K562 (cell line): ENCODE results near the gene WNK2. TPM values are rescaled to one million over a fixed set of nuclear protein-coding genes. Genes with fewer than 3 reads are reported as not detected.

ENCODE experiments used
- ATAC-seq: fragments of 200-7000 bp; cut with Tn5 transposase; 3 replicates; pipeline ENCODE4 v1.9.1; 2020; ENCODE audit warnings: moderate library complexity
- BruUV-seq: library from RNA; stranded (reverse); fragments of 400-500 nt; replicated peaks from 2 replicates; lab custom pipeline; 2021; lab: Mats Ljungman, UMichigan
- CTCF ChIA-PET: fragments of 300-600 bp; formaldehyde crosslinking; extraction: SDS; loops from one replicate; lab custom pipeline; 2021; ENCODE audit warnings: low intra/inter-chr PET ratio; lab: Yijun Ruan, JAX
- POLR2A ChIA-PET: fragments of 300-600, 350-650 bp; sonication (Branson Sonifier 250); formaldehyde crosslinking; extraction: SDS; loops from one replicate; lab custom pipeline; 2021; ENCODE audit warnings: antibody characterized with exemption, inconsistent platforms; lab: Yijun Ruan, JAX
- DNase-seq, 4 experiments: peaks; one replicate each; pipeline versions ENCODE4 v3.0.0 to v3.0.0-alpha.2; 2011 to 2018; ENCODE audit warnings: low spot score in 3 of 4, mixed read lengths in 3 of 4; ENCODE audit errors: extremely low read depth in 1 of 4
- FAIRE-seq: peaks from 2 replicates; lab custom pipeline; 2011; peaks lifted over from hg19 to GRCh38; lab: Jason Lieb, UNC
- H2AFZ ChIP-seq: 2 replicates; pipeline ENCODE4 v1.6.0; 2011; ENCODE audit warnings: low read depth, low read length, control low read depth, inconsistent platforms
- H3K27ac ChIP-seq: fragments of 200-600 bp; 3 replicates; pipeline ENCODE4 v1.8.0; 2011; ENCODE audit warnings: low read depth, mild to moderate bottlenecking, control low read depth, inconsistent platforms, low read length, moderate library complexity, mixed read lengths; ENCODE audit errors: extremely low read depth
- H3K27me3 ChIP-seq, 2 experiments: fragments of 300-600 bp in 1 of 2; 2 replicates in 1 of 2; 3 replicates in 1 of 2; pipeline versions ENCODE4 v1.6.0 to v1.8.0; 2011; ENCODE audit warnings: inconsistent platforms in 2 of 2, low read length in 2 of 2, mild to moderate bottlenecking in 1 of 2, mixed read lengths in 1 of 2, moderate library complexity in 1 of 2; ENCODE audit not compliant: control insufficient read depth in 2 of 2, insufficient read depth in 2 of 2
- H3K36me3 ChIP-seq: fragments of 300-600 bp; 3 replicates; pipeline ENCODE4 v1.8.0; 2011; ENCODE audit warnings: mild to moderate bottlenecking, low read length, inconsistent platforms; ENCODE audit not compliant: control insufficient read depth, insufficient read depth
- H3K4me1 ChIP-seq, 2 experiments: fragments of 200-600 bp in 1 of 2; replicated peaks in 1 of 2; 2 replicates in 1 of 2; 3 replicates in 1 of 2; pipeline versions ENCODE4 v1.5.1 to v1.8.0; 2011; ENCODE audit warnings: inconsistent platforms in 2 of 2, low read length in 2 of 2, mild to moderate bottlenecking in 1 of 2, mixed read lengths in 1 of 2, moderate library complexity in 1 of 2; ENCODE audit not compliant: control insufficient read depth in 2 of 2, insufficient read depth in 2 of 2
- H3K4me2 ChIP-seq: 2 replicates; pipeline ENCODE4 v1.6.1; 2011; ENCODE audit warnings: low read length, control low read depth, inconsistent platforms, mixed read lengths; ENCODE audit not compliant: insufficient read depth
- H3K4me3 ChIP-seq: fragments of 200-600 bp; sonication (generic), shearing (Covaris generic); 2 replicates; pipeline ENCODE4 v1.5.1; 2016; ENCODE audit warnings: control low read depth, inconsistent platforms
- H3K79me2 ChIP-seq: fragments of 200-600 bp; 3 replicates; pipeline ENCODE4 v1.8.0; 2011; ENCODE audit warnings: low read length, inconsistent platforms; ENCODE audit not compliant: control insufficient read depth, insufficient read depth
- H3K9ac ChIP-seq, 2 experiments: 2 replicates each; pipeline versions ENCODE4 v1.6.0 to v1.6.1; 2011; ENCODE audit warnings: low read depth in 2 of 2, low read length in 2 of 2, control low read depth in 1 of 2, inconsistent platforms in 1 of 2, mild to moderate bottlenecking in 1 of 2, mixed read lengths in 1 of 2; ENCODE audit not compliant: insufficient read depth in 1 of 2
- H3K9me1 ChIP-seq: one replicate; pipeline ENCODE4 v1.6.0; 2011; ENCODE audit warnings: inconsistent platforms, mild to moderate bottlenecking, low read length, moderate library complexity; ENCODE audit not compliant: control insufficient read depth, insufficient read depth
- H3K9me3 ChIP-seq: replicated peaks from 2 replicates; pipeline ENCODE4 v1.5.1; 2011; ENCODE audit warnings: low read depth, low read length, inconsistent platforms; ENCODE audit not compliant: control insufficient read depth, insufficient read depth
- H4K20me1 ChIP-seq: replicated peaks from 2 replicates; pipeline ENCODE4 v1.6.1; 2011; ENCODE audit warnings: low read length, inconsistent platforms, mixed read lengths; ENCODE audit not compliant: control insufficient read depth, insufficient read depth
- LCOR ChIP-seq: sonication (generic); formaldehyde crosslinking; IDR thresholded peaks from 2 replicates; pipeline ENCODE4 v1.8.0; 2022; ENCODE audit warnings: mild to moderate bottlenecking, missing genetic modification reagents
- ZNF316 ChIP-seq: fragments of 450-650 bp; IDR thresholded peaks from 2 replicates; pipeline ENCODE4 v1.6.1; 2016
- WGBS: fragments of 100-300 bp; shearing (Covaris generic); methylation state at CpG from one replicate; pipeline ENCODE4 v1.1.6; 2016; ENCODE audit warnings: low coverage, mixed read lengths; ENCODE audit not compliant: insufficient coverage; ENCODE audit errors: missing lambda C conversion rate; 5-methylcytosine and 5-hydroxymethylcytosine counted together
- in situ Hi-C: fragments of 300-500 bp; cut with MboI; formaldehyde crosslinking; loops from 4 replicates; pipeline ENCODE4 v1.15.0; 2018; ENCODE audit warnings: inconsistent platforms, mixed read lengths
- intact Hi-C: fragments of 100-400 bp; cut with micrococcal nuclease; formaldehyde crosslinking; loops from 2 replicates; pipeline ENCODE4 v1.14.2; 2022
- polyA plus RNA-seq, 8 experiments: library from polyadenylated mRNA; depleted of rRNA in 4 of 8; stranded (reverse) in 5 of 8; unstranded in 3 of 8; fragments of >200 nt; fragmentation: Nextera tagmentation in 2 of 8; fragmentation: Illumina TruSeq in 1 of 8; extraction: Ambion mirVana in 2 of 8; extraction: Trizol in 1 of 8; gene quantifications; 2 replicates each; pipeline versions ENCODE4 v1.2.1 to v1.2.3, GENCODE V29; 2011 to 2014; ENCODE audit warnings: inconsistent platforms in 1 of 8, missing spikeins in 1 of 8
- total RNA-seq, 7 experiments: library from RNA; depleted of rRNA in 6 of 7; stranded (reverse); fragments of >200 nt in 6 of 7; fragmentation: Illumina TruSeq in 2 of 7; extraction: Trizol in 2 of 7; gene quantifications; 2 replicates each; pipeline versions ENCODE4 v1.2.1 to v1.2.3, GENCODE V29; 2011 to 2021; ENCODE audit warnings: low replicate concordance in 1 of 7
- TF ChIP-seq, protein P1 (sequence below), 2 experiments: fragments of 450-650 bp; formaldehyde crosslinking in 1 of 2; IDR thresholded peaks; 2 replicates each; pipeline versions ENCODE4 v1.4.0 to v1.6.1; 2014 to 2020; ENCODE audit warnings: mild to moderate bottlenecking in 2 of 2, borderline replicate concordance in 1 of 2, low read depth in 1 of 2
- TF ChIP-seq, protein P2 (sequence below): fragments of 450-650 bp; conservative IDR thresholded peaks from 2 replicates; pipeline ENCODE4 v1.6.1; 2016; ENCODE audit warnings: missing genetic modification characterization, low read depth, mild to moderate bottlenecking, control low read depth, missing compliant biosample characterization

Gene WNK2
- total and polyA plus RNA-seq, 9 of the 15 experiments (the other 6 are each of a cell fraction or from before 2014, with no cell fraction given) = 0.36 to 3.3 (median 0.64) TPM; not detected in 2

DNA sequence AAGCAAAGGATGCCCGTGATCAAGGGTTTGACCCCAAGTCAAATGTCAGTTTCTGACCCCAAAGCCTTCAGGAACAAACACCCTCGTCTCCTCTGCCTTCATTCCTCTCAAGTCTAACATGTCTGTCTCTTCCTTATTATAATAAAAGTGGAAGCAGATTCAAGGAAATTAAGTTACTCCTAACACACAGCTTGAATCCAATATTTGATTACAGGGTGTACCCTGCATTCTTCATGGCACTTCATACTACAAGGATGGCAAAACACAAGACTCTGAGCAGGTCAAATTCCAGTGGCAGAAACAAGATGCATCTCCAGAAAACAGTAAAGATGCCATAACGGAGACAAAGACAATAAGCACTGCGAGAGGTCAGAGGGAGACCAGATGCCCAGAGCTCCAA, 148.4 kb downstream of the WNK2 start:
- intact Hi-C loops = no loop called here
- no TSS peak for BruUV-seq

More for the DNA sequence above, 148.4 kb downstream of the WNK2 start:
- no peaks in the 10 kb centered on the region for H4K20me1 ChIP-seq
- no peaks in the 10 kb centered on the region; the same call in 1 of the 2 replicates for H3K9me3 ChIP-seq
- FAIRE-seq (no peak), DNase-seq (no peak), ATAC-seq (no peak)
- H3K9me1 ChIP-seq = no peaks in the 10 kb centered on the region
- no peak overlapping the region for H3K4me2 ChIP-seq
- 0% methylated on average over 4 of the region's 4 CpGs for WGBS
- TF ChIP-seq, protein P1, sequence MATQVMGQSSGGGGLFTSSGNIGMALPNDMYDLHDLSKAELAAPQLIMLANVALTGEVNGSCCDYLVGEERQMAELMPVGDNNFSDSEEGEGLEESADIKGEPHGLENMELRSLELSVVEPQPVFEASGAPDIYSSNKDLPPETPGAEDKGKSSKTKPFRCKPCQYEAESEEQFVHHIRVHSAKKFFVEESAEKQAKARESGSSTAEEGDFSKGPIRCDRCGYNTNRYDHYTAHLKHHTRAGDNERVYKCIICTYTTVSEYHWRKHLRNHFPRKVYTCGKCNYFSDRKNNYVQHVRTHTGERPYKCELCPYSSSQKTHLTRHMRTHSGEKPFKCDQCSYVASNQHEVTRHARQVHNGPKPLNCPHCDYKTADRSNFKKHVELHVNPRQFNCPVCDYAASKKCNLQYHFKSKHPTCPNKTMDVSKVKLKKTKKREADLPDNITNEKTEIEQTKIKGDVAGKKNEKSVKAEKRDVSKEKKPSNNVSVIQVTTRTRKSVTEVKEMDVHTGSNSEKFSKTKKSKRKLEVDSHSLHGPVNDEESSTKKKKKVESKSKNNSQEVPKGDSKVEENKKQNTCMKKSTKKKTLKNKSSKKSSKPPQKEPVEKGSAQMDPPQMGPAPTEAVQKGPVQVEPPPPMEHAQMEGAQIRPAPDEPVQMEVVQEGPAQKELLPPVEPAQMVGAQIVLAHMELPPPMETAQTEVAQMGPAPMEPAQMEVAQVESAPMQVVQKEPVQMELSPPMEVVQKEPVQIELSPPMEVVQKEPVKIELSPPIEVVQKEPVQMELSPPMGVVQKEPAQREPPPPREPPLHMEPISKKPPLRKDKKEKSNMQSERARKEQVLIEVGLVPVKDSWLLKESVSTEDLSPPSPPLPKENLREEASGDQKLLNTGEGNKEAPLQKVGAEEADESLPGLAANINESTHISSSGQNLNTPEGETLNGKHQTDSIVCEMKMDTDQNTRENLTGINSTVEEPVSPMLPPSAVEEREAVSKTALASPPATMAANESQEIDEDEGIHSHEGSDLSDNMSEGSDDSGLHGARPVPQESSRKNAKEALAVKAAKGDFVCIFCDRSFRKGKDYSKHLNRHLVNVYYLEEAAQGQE (IDR thresholded peaks at IDR 0.05; ENCODE audit: borderline replicate concordance) = no peak
- TF ChIP-seq, protein P1 (CRISPR knock-in tag; IDR thresholded peaks at IDR 0.05; ENCODE audit: low read depth) = no peak
- TF ChIP-seq ZNF316 (no peak), LCOR (CRISPR knock-in tag) (no peak)
- TF ChIP-seq, protein P2, sequence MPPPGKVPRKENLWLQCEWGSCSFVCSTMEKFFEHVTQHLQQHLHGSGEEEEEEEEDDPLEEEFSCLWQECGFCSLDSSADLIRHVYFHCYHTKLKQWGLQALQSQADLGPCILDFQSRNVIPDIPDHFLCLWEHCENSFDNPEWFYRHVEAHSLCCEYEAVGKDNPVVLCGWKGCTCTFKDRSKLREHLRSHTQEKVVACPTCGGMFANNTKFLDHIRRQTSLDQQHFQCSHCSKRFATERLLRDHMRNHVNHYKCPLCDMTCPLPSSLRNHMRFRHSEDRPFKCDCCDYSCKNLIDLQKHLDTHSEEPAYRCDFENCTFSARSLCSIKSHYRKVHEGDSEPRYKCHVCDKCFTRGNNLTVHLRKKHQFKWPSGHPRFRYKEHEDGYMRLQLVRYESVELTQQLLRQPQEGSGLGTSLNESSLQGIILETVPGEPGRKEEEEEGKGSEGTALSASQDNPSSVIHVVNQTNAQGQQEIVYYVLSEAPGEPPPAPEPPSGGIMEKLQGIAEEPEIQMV (tag) = no peak
- no peaks in the 10 kb centered on the region for H3K36me3 ChIP-seq
- H3K4me3 ChIP-seq = no peak overlapping the region
- H3K9ac ChIP-seq = no peak overlapping the region
- no peaks in the 10 kb centered on the region for H3K4me1 ChIP-seq
- no peak overlapping the region for H3K27ac ChIP-seq
- H2AFZ ChIP-seq = no peak overlapping the region
- in situ Hi-C loops = no loop called here
- peaks cover 0 to 14% of the 10 kb centered on the region in 2 experiments; a peak in 3 of 5 replicates for H3K27me3 ChIP-seq
- H3K79me2 ChIP-seq = no peaks in the 10 kb centered on the region
- ChIA-PET CTCF (no interaction called here), POLR2A (no interaction called here)
